GM19468 (cell line): Measurements from ENCODE around the gene AADACL3.
"Not testable (repeated sequence)": the region's sequence is repeated elsewhere in the genome, so short reads cannot be mapped to it uniquely, and the experiment has no call there.

Experiments used
- ATAC-seq: cut with Tn5 transposase; IDR thresholded peaks from one replicate; pipeline ENCODE4 v1.9.1; 2021; ENCODE audit warnings: mild to moderate bottlenecking, moderate library complexity, moderate number of reproducible peaks; ENCODE audit not compliant: unreplicated experiment; ENCODE audit errors: extremely low read depth

Gene AADACL3

GRCh38 chr1:12713651-12714050 lies 2.3 kb upstream of the AADACL3 start:
- ATAC-seq, result not testable (repeated sequence)

GRCh38 chr1:12714710-12715475 lies 1.0 kb upstream of the AADACL3 start:
- no peak for ATAC-seq

DNA sequence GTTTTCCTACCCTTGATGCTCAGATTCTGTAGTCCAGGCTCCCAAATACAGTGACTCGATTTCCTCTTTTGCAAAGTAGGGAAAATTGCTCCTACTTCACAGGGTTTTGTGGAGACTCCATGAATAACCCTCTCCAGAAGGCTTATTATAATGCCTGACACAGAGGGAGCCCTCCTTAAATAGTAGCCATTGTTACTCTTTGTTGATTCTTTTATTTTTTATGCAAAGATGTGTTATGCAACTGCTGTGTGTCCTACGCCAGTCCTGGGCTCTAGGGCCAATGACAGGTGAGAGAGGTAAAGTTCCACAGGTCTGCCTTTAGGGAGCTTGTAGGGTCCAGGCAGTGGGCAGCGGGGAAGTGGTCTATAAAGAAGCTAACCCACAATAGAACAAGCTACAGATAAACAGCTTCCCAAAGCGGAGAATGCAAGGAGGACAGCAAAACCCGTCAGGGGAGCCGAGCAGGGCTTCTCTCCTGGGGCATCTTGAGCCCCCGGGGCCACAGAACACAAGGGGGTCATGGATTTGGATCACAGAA lies 1.5 kb downstream of the AADACL3 start:
- no peak for ATAC-seq

- no peak for ATAC-seq
These were observed 6.7 kb downstream of the AADACL3 start for GRCh38 chr1:12722626-12723025.

DNA sequence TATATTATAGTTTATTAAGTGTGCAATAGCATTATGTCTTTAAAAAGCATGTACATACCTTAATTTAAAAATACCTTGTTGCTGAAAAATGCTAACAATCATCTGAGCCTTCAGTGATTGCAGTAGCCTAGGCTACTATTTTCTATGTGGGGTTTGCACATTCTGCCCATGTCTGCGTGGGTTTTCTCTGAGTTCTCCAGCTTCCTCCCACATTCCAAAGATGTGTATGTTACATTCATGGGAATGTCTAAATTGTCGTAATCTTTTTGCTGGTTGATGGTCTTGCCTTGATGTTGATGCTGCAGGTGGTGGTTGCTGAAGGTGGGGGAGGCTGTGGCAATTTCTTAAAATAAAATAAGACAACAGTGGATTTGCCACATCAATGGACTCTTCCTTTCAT lies 12.5 kb downstream of the AADACL3 start:
- no peak for ATAC-seq

GRCh38 chr1:12730156-12730555 lies 14.2 kb downstream of the AADACL3 start:
- ATAC-seq, result no peak

DNA sequence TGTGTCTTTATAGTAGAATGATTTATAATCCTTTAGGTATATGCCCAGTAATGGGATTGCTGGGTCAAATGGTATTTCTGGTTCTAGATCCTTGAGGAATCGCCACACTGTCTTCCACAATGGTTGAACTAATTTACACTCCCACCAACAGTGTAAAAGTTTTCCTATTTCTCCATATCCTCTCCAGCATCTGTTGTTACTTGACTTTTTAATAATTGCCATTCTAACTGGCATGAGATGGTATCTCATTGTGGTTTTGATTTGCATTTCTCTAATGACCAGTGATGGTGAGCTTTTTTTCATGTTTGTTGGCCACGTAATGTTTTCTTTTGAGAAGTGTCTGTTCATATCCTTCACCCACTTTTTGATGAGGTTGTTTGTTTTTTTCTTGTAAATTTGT lies 15.2 kb downstream of the AADACL3 start:
- not testable (repeated sequence) for ATAC-seq

- no peak for ATAC-seq
These were observed 18.7 kb downstream of the AADACL3 start for GRCh38 chr1:12734651-12735050.

GRCh38 chr1:12738934-12739333 lies 23.0 kb downstream of the AADACL3 start:
- ATAC-seq, result no peak

GRCh38 chr1:12739613-12740012 lies 23.7 kb downstream of the AADACL3 start:
- no peak for ATAC-seq

DNA sequence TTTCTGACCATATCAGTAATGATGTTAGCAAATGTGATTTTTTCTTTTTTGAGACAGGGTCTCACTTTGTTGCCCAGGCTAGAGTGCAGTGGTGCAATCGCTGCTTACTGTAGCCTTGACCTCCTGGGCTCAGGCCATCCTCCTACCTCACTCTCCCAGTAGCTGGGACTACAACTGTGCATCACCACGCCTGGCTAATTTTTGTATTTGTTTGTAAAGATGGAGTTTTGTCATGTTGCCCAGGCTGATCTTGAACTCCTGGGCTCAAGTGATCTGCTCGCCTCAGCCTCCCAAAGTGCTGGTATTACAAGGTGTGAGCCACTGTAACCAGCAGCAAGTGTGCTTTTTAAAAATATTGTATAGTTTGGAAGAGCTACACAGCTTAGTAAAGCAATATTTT lies 26.0 kb downstream of the AADACL3 start:
- no peak for ATAC-seq

DNA sequence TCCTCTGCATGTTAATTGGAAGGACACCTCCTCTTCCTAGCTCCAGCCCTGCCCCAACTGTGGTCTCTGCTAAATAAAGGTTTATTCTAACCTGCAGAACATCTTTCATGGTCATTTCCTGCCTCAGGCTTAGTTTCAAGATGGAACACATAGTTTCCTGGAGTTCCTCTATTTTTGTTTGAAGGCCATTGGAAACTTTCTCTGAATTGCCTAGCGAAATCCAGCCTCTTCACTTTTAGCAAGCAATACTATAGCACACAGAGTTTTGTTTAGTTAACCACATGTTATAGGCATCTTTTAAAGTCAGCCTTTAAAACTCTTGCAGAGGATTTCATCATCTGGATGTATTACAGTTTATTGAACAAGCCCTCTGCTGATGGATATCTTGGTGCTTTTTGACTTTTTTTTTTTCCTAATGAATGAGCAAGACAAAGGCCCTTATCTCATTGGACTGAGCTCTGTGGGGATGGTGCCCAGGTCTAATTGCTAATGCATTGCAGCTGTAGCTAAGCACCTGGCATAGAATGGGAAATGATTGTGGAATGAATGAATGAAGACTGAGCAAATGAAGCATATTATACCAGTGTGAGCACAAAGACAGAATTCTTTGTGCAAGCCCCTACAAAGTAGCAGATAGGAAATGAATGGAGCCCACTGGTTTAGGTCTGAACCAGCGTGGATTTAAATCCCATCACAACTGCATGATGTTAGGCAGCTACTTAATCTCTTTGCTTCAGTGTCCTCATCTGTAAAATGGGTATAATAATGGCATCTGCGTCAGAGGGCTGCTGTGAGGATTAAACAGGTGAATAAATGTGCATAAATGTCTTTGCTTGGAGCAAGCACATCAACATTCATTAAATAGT lies 29.4 kb downstream of the AADACL3 start:
- no peak for ATAC-seq

- no peak for ATAC-seq
These were observed 30.0 kb downstream of the AADACL3 start, which contains the start of gene CFAP107 for GRCh38 chr1:12745992-12746323. Gene CFAP107, plus strand, starts transcription at chr1:12746200. Its CDS starts 231 bp downstream, at chr1:12746431.

DNA sequence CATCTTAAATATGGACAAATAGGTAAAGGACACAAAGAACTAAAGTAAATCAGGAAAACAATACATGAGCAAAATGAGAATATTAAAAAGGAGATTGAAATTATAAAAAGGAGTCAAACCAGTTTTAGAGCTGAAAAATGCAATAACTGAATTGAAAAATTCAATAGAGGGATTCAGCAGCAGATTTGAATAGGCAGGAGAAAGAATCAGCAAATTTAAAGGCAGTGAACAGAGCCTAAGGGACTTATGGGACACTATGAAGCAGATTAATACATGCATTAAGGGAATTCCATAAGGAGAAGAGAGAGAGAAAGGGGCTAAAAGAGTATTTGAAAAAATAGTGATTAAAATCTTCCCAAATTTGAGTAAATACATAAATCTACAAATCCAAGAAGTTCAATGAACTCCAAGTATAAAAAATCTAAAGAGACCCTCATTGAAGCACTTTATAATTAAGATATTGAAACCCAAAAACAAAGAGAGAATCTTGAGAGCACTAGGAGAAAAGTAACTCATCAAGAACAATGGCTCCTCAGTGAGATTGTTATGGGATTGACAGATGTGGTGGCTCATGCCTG lies 33.0 kb downstream of the AADACL3 start:
- ATAC-seq, result no peak

DNA sequence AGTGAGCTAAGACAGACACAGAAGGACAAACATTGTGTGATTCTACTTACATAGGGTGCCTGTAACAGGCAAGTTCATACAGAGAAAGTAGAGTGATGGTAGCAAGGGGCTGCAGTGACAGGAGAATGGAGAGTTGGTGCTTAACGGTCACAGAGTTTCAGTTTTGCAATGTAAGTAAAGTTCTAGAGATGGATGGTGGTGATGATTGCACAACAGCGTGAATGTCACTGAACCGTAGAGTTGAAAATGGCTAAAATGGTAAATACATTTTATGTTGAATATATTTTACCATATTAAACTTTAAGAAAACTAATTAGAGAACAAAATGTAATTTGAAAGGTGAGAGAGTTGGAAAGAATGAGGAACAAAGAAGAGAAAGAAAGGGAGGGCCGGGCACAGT lies 38.8 kb downstream of the AADACL3 start:
- ATAC-seq, result no peak

GRCh38 chr1:12756273-12756672 lies 40.4 kb downstream of the AADACL3 start:
- no peak for ATAC-seq

GRCh38 chr1:12756768-12757413 lies 41.0 kb downstream of the AADACL3 start:
- no peak for ATAC-seq

DNA sequence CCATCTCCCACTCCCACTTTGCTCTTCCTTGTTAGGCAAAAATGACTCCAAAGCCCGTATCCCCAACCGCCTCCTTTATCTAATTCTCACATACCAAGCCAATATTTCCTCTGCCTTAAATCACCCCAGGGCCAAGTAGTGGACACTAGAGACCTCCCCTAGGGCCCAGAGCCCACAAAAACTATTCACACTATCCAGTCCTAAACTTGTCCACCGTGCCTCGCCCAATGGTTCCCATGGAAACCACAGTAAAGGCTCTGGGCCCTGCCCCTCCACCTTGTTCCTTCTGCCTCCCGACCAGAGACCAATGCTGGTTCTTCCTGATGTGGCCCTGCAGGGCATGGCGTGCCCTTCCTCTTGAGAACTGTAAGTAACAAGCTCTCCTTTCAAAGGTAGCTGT lies 41.9 kb downstream of the AADACL3 start:
- no peak for ATAC-seq

DNA sequence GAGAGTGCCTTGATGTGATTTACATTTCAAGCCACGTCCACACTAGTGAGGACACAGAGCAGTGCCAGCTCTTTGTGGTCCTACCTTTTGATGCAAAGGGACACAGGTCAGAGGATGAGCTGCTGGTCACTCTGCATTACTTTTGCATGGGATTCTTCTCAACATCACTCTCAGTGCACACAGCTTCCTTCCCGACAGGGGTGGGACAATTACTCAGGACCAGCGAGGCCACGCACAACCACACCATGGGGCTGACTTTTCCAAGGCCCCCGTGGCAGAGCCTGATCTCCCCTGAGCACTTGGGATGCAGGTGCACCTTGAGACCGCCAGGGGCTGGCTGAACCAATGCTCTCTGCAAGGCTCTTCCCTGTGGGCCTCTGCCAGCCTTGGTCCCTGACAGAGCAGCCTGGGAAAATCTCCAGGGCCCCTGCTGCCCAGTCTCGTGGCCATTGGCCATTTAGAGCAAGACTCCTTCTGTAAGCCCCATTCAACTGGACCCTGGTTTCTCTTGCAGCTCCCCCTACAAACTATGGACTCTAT lies 44.4 kb downstream of the AADACL3 start:
- no peak for ATAC-seq

DNA sequence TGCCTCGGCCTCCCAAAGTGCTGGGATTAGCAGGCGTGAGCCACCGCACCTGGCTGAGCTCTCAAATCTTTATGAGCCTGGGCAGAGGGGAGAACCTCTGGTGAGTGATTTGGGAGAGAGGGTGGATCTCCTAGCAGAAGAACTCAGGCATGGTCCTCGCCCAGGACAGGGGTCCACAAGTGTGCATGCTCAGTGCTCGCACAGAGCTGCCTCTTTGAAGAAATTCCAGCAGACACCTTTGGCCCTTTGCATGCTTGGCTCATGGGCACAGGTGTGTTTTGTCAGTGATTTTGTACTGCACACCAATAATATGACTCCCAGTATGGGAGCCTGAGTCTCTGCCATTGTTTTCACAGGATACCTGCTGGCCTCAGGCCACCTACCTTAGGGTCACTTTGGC lies 45.9 kb downstream of the AADACL3 start:
- no peak for ATAC-seq
